Bone marrow (tissue), 2 donors: Measurements from ENCODE around the gene SLC7A1.
A peak's percentile ranks its signal among the peaks of the same experiment; 100 is the strongest.

Source experiments
- DNase-seq, 2 donors: peaks; one replicate each; lab custom pipeline; 2025; lab: John Stamatoyannopoulos, UW

The SLC7A1 gene

GRCh38 chr13:29489650-29490560, 105.6 kb downstream of the SLC7A1 start:
- DNase-seq, result no peak

GRCh38 chr13:29487466-29488454, 107.7 kb downstream of the SLC7A1 start:
- DNase-seq, result no peak

- no peak for DNase-seq
Observed at GRCh38 chr13:29486551-29486950, 108.9 kb downstream of the SLC7A1 start.

- no peak for DNase-seq
Observed at GRCh38 chr13:29484796-29485195, 110.7 kb downstream of the SLC7A1 start.

GRCh38 chr13:29484236-29484635, 111.3 kb downstream of the SLC7A1 start:
- DNase-seq, result no peak

GRCh38 chr13:29483623-29484022, 111.9 kb downstream of the SLC7A1 start:
- DNase-seq, result no peak

- DNase-seq, result no peak
Observed at GRCh38 chr13:29483211-29483610, 112.3 kb downstream of the SLC7A1 start.

GRCh38 chr13:29482504-29482903, 113.0 kb downstream of the SLC7A1 start:
- DNase-seq, result no peak

GRCh38 chr13:29481603-29482002, 113.9 kb downstream of the SLC7A1 start:
- DNase-seq, result no peak

- no peak for DNase-seq
Observed at GRCh38 chr13:29480893-29481525, 114.5 kb downstream of the SLC7A1 start.

- DNase-seq, result no peak
Observed at GRCh38 chr13:29479716-29480492, 115.6 kb downstream of the SLC7A1 start.

- DNase-seq, result no peak
Observed at GRCh38 chr13:29476046-29476445, 119.4 kb downstream of the SLC7A1 start.

GRCh38 chr13:29474991-29475390, 120.5 kb downstream of the SLC7A1 start:
- DNase-seq, result no peak

- no peak for DNase-seq
Observed at GRCh38 chr13:29473166-29473565, 122.3 kb downstream of the SLC7A1 start.

GRCh38 chr13:29472332-29472961, 123.0 kb downstream of the SLC7A1 start:
- DNase-seq, result peak in 1 of 2 donors; percentile 11

- DNase-seq, result no peak
Observed at GRCh38 chr13:29471551-29471950, 123.9 kb downstream of the SLC7A1 start.

- no peak for DNase-seq
Observed at GRCh38 chr13:29465741-29466293, 129.7 kb downstream of the SLC7A1 start.

- DNase-seq, result no peak
Observed at GRCh38 chr13:29464105-29464679, 131.3 kb downstream of the SLC7A1 start.

- DNase-seq, result no peak
Observed at GRCh38 chr13:29459813-29460355, 135.6 kb downstream of the SLC7A1 start.
